CD14-positive monocyte (primary cell): ENCODE results near the gene CXCL16. TPM values are rescaled to one million over a fixed set of nuclear protein-coding genes. Genes with fewer than 3 reads are reported as not detected.

Source experiments
- DNase-seq, 3 donors: peaks; one replicate each; pipeline ENCODE4 v3.0.0-alpha.2; 2011 to 2022
- H2AFZ ChIP-seq: 2 replicates; pipeline ENCODE4 v1.6.0; 2012; ENCODE audit warnings: mild to moderate bottlenecking, low read depth, low read length, inconsistent platforms; ENCODE audit not compliant: insufficient read depth, poor library complexity, severe bottlenecking
- H3K27ac ChIP-seq, 2 donors: 1 replicate in 1 of 2; 2 replicates in 1 of 2; pipeline ENCODE4 v1.5.1; 2012 to 2013; ENCODE audit warnings: low read length in 2 of 2, control low read depth in 1 of 2, inconsistent platforms in 1 of 2, low read depth in 1 of 2, mild to moderate bottlenecking in 1 of 2
- H3K27me3 ChIP-seq, 2 donors: one replicate each; pipeline versions ENCODE4 v1.6.0 to v1.6.1; 2011 to 2013; ENCODE audit warnings: low read length in 2 of 2; ENCODE audit not compliant: control insufficient read depth in 2 of 2, insufficient read depth in 2 of 2
- H3K36me3 ChIP-seq, 2 donors: replicated peaks in 1 of 2; 1 replicate in 1 of 2; 2 replicates in 1 of 2; pipeline versions ENCODE4 v1.5.1 to v1.6.1; 2012 to 2013; ENCODE audit warnings: low read length in 2 of 2, control low read depth in 1 of 2, inconsistent platforms in 1 of 2, mild to moderate bottlenecking in 1 of 2; ENCODE audit not compliant: insufficient read depth in 2 of 2, control insufficient read depth in 1 of 2
- H3K4me1 ChIP-seq, 2 donors: 1 replicate in 1 of 2; 2 replicates in 1 of 2; pipeline versions ENCODE4 v1.5.1 to v1.6.1; 2012 to 2013; ENCODE audit warnings: low read length in 2 of 2, control low read depth in 1 of 2, inconsistent platforms in 1 of 2, mild to moderate bottlenecking in 1 of 2, moderate library complexity in 1 of 2; ENCODE audit not compliant: insufficient read depth in 2 of 2, control insufficient read depth in 1 of 2
- H3K4me2 ChIP-seq: replicated peaks from 2 replicates; pipeline ENCODE3; 2012; ENCODE audit warnings: low read length, moderate library complexity, mild to moderate bottlenecking; ENCODE audit not compliant: poor library complexity, severe bottlenecking; ENCODE audit errors: extremely low read depth
- H3K4me3 ChIP-seq, 3 experiments: fragments of 200-600 bp in 1 of 3; sonication (generic) in 1 of 3; replicated peaks in 1 of 3; 1 replicate in 2 of 3; 2 replicates in 1 of 3; pipeline ENCODE4 v1.5.1; 2011 to 2013; ENCODE audit warnings: low read length in 3 of 3, mild to moderate bottlenecking in 3 of 3, control low read depth in 2 of 3, low read depth in 2 of 3, inconsistent platforms in 1 of 3, moderate library complexity in 1 of 3
- H3K79me2 ChIP-seq: 2 replicates; pipeline ENCODE4 v1.6.0; 2012; ENCODE audit warnings: mild to moderate bottlenecking, control low read depth, inconsistent platforms, low read length, moderate library complexity; ENCODE audit not compliant: insufficient read depth
- H3K9ac ChIP-seq: 2 replicates; pipeline ENCODE4 v1.6.0; 2017; ENCODE audit warnings: low read length, mild to moderate bottlenecking; ENCODE audit not compliant: insufficient read depth, poor library complexity, severe bottlenecking
- H3K9me3 ChIP-seq, 2 donors: replicated peaks in 1 of 2; 1 replicate in 1 of 2; 2 replicates in 1 of 2; pipeline versions ENCODE4 v1.5.1 to v1.6.1; 2012 to 2013; ENCODE audit warnings: low read length in 2 of 2, control low read depth in 1 of 2; ENCODE audit not compliant: control insufficient read depth in 1 of 2, insufficient read depth in 1 of 2
- H4K20me1 ChIP-seq: 2 replicates; pipeline ENCODE4 v1.6.0; 2012; ENCODE audit warnings: mild to moderate bottlenecking, low read length, control low read depth, moderate library complexity; ENCODE audit not compliant: insufficient read depth
- H3K27ac Mint-ChIP-seq, 7 donors: one replicate each; pipeline ENCODE4 v1.8.0; 2020; ENCODE audit warnings: mild to moderate bottlenecking in 7 of 7, mixed read lengths in 7 of 7, moderate library complexity in 6 of 7, inconsistent platforms in 2 of 7
- H3K27me3 Mint-ChIP-seq, 3 donors: one replicate each; pipeline ENCODE4 v1.8.0; 2021 to 2022; ENCODE audit warnings: low read depth in 3 of 3, mild to moderate bottlenecking in 3 of 3, mixed read lengths in 3 of 3, moderate library complexity in 3 of 3, inconsistent platforms in 1 of 3
- H3K36me3 Mint-ChIP-seq, 2 donors: one replicate each; pipeline ENCODE4 v1.8.0; 2020; ENCODE audit warnings: mixed read lengths in 2 of 2, inconsistent platforms in 1 of 2, mild to moderate bottlenecking in 1 of 2
- H3K4me1 Mint-ChIP-seq: one replicate; pipeline ENCODE4 v1.8.0; 2020; ENCODE audit warnings: mild to moderate bottlenecking, mixed read lengths
- H3K4me3 Mint-ChIP-seq, 2 donors: one replicate each; pipeline ENCODE4 v1.8.0; 2020; ENCODE audit warnings: mild to moderate bottlenecking in 2 of 2, mixed read lengths in 2 of 2, moderate library complexity in 1 of 2
- H3K9me3 Mint-ChIP-seq, 7 donors: one replicate each; pipeline ENCODE4 v1.8.0; 2020 to 2022; ENCODE audit warnings: mixed read lengths in 7 of 7, mild to moderate bottlenecking in 6 of 7, moderate library complexity in 6 of 7, inconsistent platforms in 2 of 7
- CTCF ChIP-seq: fragments of 200-600 bp; IDR thresholded peaks from one replicate; pipeline ENCODE4 v1.8.0; 2022; ENCODE audit warnings: antibody characterized with exemption, mild to moderate bottlenecking
- WGBS: methylation state at CpG from one replicate; pipeline ENCODE4 v1.1.5; 2013; ENCODE audit warnings: missing lambda C conversion rate; ENCODE audit not compliant: insufficient coverage; 5-methylcytosine and 5-hydroxymethylcytosine counted together
- intact Hi-C, 2 donors: fragments of 100-400 bp; cut with micrococcal nuclease; formaldehyde crosslinking; loops; one replicate each; pipeline versions ENCODE4 v1.15.0 to v1.15.1; 2023
- polyA plus RNA-seq, 3 donors: library from polyadenylated mRNA; depleted of rRNA in 1 of 3; unstranded in 2 of 3; stranded (reverse) in 1 of 3; fragments of 300-500 nt in 2 of 3; fragments of >200 nt in 1 of 3; fragmentation: Illumina TruSeq in 2 of 3; gene quantifications; 1 replicate in 2 of 3; 2 replicates in 1 of 3; pipeline ENCODE4 v1.2.3, GENCODE V29; 2012 to 2021

CXCL16 gene
- polyA plus RNA-seq, 3 donors = 68.1 to 204 (median 103) TPM

- Histone ChIP-seq H3K79me2 (peaks cover 50% of the 10 kb centered on the region), H3K27ac (peak overlapping the region in 1 of 2 donors; percentile 10), H3K4me1 (peaks cover 25 to 53% of the 10 kb centered on the region in 2 donors), H3K36me3 (peaks cover 67 to 71% of the 10 kb centered on the region in 2 donors), H2AFZ (no peak overlapping the region), H3K4me2 (no peak overlapping the region), H3K9me3 (no peaks in the 10 kb centered on the region), H3K9ac (no peak overlapping the region), H3K27me3 (no peaks in the 10 kb centered on the region), H3K4me3 (no peak overlapping the region), H4K20me1 (peaks cover 79% of the 10 kb centered on the region)
- DNase-seq = no peak
- Mint-ChIP-seq H3K4me1 (peaks cover 38% of the 10 kb centered on the region), H3K36me3 (peaks cover 70 to 77% of the 10 kb centered on the region in 2 donors), H3K4me3 (no peak overlapping the region), H3K27me3 (peaks cover 0 to 2% (median 0%) of the 10 kb centered on the region in 3 donors), H3K9me3 (no peaks in the 10 kb centered on the region), H3K27ac (peak overlapping the region in 4 of 7 donors; percentile 19 to 85 (median 57))
- intact Hi-C loops = no loop called here
- no peak for TF ChIP-seq CTCF
- 100% methylated on average over 1 of the region's 10 CpGs for WGBS
Measured at GRCh38 chr17:4719146-4719545, 20.6 kb downstream of the CXCL16 start.

- peaks cover 0 to 2% (median 0%) of the 10 kb centered on the region in 3 donors for H3K27me3 Mint-ChIP-seq
- Histone ChIP-seq H4K20me1 (peaks cover 88% of the 10 kb centered on the region), H3K4me2 (no peak overlapping the region), H3K36me3 (peaks cover 67 to 77% of the 10 kb centered on the region in 2 donors), H3K27ac (peak overlapping the region in 1 of 2 donors; percentile 8), H3K9ac (no peak overlapping the region), H3K79me2 (peaks cover 59% of the 10 kb centered on the region), H3K4me1 (peaks cover 33 to 57% of the 10 kb centered on the region in 2 donors), H3K27me3 (no peaks in the 10 kb centered on the region), H3K4me3 (no peak overlapping the region), H3K9me3 (no peaks in the 10 kb centered on the region), H2AFZ (no peak overlapping the region)
- H3K27ac Mint-ChIP-seq = peak overlapping the region in 4 of 7 donors; percentile 54 to 68 (median 62)
- 98% methylated on average over 6 of the region's 13 CpGs for WGBS
- H3K9me3 Mint-ChIP-seq = no peaks in the 10 kb centered on the region
- no peak for TF ChIP-seq CTCF
- no peak overlapping the region for H3K4me3 Mint-ChIP-seq
- intact Hi-C loops = no loop called here
- peak in 1 of 3 donors; percentile 2 for DNase-seq
- H3K4me1 Mint-ChIP-seq = peaks cover 46% of the 10 kb centered on the region
- H3K36me3 Mint-ChIP-seq = peaks cover 72 to 84% of the 10 kb centered on the region in 2 donors
Measured at GRCh38 chr17:4718276-4718675, 21.5 kb downstream of the CXCL16 start.
